Spinal cord (tissue), 10 donors: ENCODE measurements around the gene NELFCD. TPM values are rescaled to one million over a fixed set of nuclear protein-coding genes. Genes with fewer than 3 reads are reported as not detected.
A peak's percentile ranks its signal among the peaks of the same experiment; 100 is the strongest.

Source experiments
- DNase-seq, 6 donors: peaks; one replicate each; pipeline versions ENCODE4 v3.0.0 to v3.0.0-alpha.2; 2013 to 2015; ENCODE audit warnings: low spot score in 6 of 6, low read depth in 4 of 6
- H3K27ac ChIP-seq: one replicate; pipeline ENCODE4 v1.5.1; 2013; ENCODE audit warnings: low read depth, low read length, control low read depth
- H3K27me3 ChIP-seq: one replicate; pipeline ENCODE4 v1.6.1; 2013; ENCODE audit warnings: low read length; ENCODE audit not compliant: control insufficient read depth, insufficient read depth
- H3K36me3 ChIP-seq: one replicate; pipeline ENCODE4 v1.6.1; 2013; ENCODE audit warnings: low read length; ENCODE audit not compliant: control insufficient read depth, insufficient read depth
- H3K4me1 ChIP-seq: one replicate; pipeline ENCODE4 v1.6.1; 2013; ENCODE audit warnings: low read length; ENCODE audit not compliant: control insufficient read depth, insufficient read depth
- H3K4me3 ChIP-seq: one replicate; pipeline ENCODE4 v1.5.1; 2013; ENCODE audit warnings: low read depth, low read length, control low read depth
- H3K9me3 ChIP-seq: one replicate; pipeline ENCODE4 v1.6.1; 2013; ENCODE audit warnings: low read length; ENCODE audit not compliant: control insufficient read depth, insufficient read depth
- whole genome bisulfite sequencing: methylation state at CpG from one replicate; pipeline ENCODE4 v1.1.5; 2013; ENCODE audit warnings: missing lambda C conversion rate; ENCODE audit not compliant: insufficient coverage; 5-methylcytosine and 5-hydroxymethylcytosine counted together
- polyA plus RNA-seq, 2 donors: library from polyadenylated mRNA; unstranded; fragments of 120-200 nt; gene quantifications; one replicate each; pipeline ENCODE4 v1.2.1, GENCODE V29; 2013; ENCODE audit not compliant: insufficient read length in 2 of 2
- total RNA-seq, 2 donors: library from RNA; depleted of rRNA in 1 of 2; stranded (reverse); fragments of 120-200 nt in 1 of 2; fragments of >200 nt in 1 of 2; gene quantifications; one replicate each; pipeline versions ENCODE4 v1.2.3 to v1.2.4, GENCODE V29; 2013 to 2014
- donor health status: healthy.

NELFCD gene
- total and polyA plus RNA-seq, 4 donors = 48.0 to 88.6 (median 71.8) TPM

- Histone ChIP-seq H3K27ac (no peak within 1 kb of the TSS), H3K4me3 (no peak within 1 kb of the TSS), H3K4me1 (peaks cover 3% of the 10 kb centered on the region), H3K36me3 (peaks cover 31% of the 10 kb centered on the region), H3K27me3 (no peaks in the 10 kb centered on the region), H3K9me3 (no peaks in the 10 kb centered on the region)
- DNase-seq = no peak
- 89% methylated on average over 3 of the region's 5 CpGs for WGBS
Observed at GRCh38 chr20:59019217-59019616, 38.2 kb downstream of the NELFCD start, which contains the start of gene TUBB1. Gene TUBB1 (plus strand): TSS chr20:59019429. CDS start chr20:59019523, 94 bp downstream.

GRCh38 chr20:59020938-59021551 is 40.0 kb downstream of the NELFCD start:
- WGBS = 0% methylated on average over 1 of the region's 5 CpGs
- H3K36me3 ChIP-seq = peaks cover 28% of the 10 kb centered on the region

GRCh38 chr20:59022754-59023153 is 41.7 kb downstream of the NELFCD start:
- no peak for DNase-seq
- Histone ChIP-seq H3K36me3 (peaks cover 30% of the 10 kb centered on the region), H3K27me3 (no peaks in the 10 kb centered on the region), H3K27ac (no peak overlapping the region), H3K4me3 (no peak overlapping the region), H3K9me3 (no peaks in the 10 kb centered on the region), H3K4me1 (peaks cover 6% of the 10 kb centered on the region)
- 94% methylated on average over 14 of the region's 15 CpGs for WGBS

More at GRCh38 chr20:59020938-59021551, 40.0 kb downstream of the NELFCD start:
- Histone ChIP-seq H3K27ac (no peak overlapping the region), H3K27me3 (no peaks in the 10 kb centered on the region), H3K4me3 (no peak overlapping the region), H3K4me1 (peaks cover 3% of the 10 kb centered on the region), H3K9me3 (no peaks in the 10 kb centered on the region)
- peak in 2 of 6 donors; percentile 16 to 62 for DNase-seq

GRCh38 chr20:59023616-59024015 is 42.6 kb downstream of the NELFCD start:
- Histone ChIP-seq H3K27ac (no peak overlapping the region), H3K9me3 (no peaks in the 10 kb centered on the region), H3K4me1 (peaks cover 6% of the 10 kb centered on the region), H3K27me3 (no peaks in the 10 kb centered on the region), H3K4me3 (no peak overlapping the region), H3K36me3 (peaks cover 30% of the 10 kb centered on the region)
- no peak for DNase-seq
- 95% methylated on average over 13 of the region's 13 CpGs for WGBS

GRCh38 chr20:59024111-59024530 is 43.1 kb downstream of the NELFCD start:
- Histone ChIP-seq H3K27me3 (no peaks in the 10 kb centered on the region), H3K4me3 (no peak overlapping the region), H3K36me3 (peaks cover 25% of the 10 kb centered on the region), H3K27ac (no peak overlapping the region), H3K9me3 (no peaks in the 10 kb centered on the region), H3K4me1 (peaks cover 6% of the 10 kb centered on the region)
- 97% methylated on average over 24 of the region's 24 CpGs for WGBS
- DNase-seq = no peak

GRCh38 chr20:59025086-59025485 is 44.0 kb downstream of the NELFCD start:
- no peak overlapping the region for H3K4me3 ChIP-seq
- H3K27ac ChIP-seq = no peak overlapping the region
- H3K9me3 ChIP-seq = no peaks in the 10 kb centered on the region
- peaks cover 6% of the 10 kb centered on the region for H3K4me1 ChIP-seq
- no peaks in the 10 kb centered on the region for H3K27me3 ChIP-seq
- WGBS = 90% methylated on average over 1 of the region's 2 CpGs
- DNase-seq = no peak
- H3K36me3 ChIP-seq = peaks cover 24% of the 10 kb centered on the region

- Histone ChIP-seq H3K36me3 (peaks cover 24% of the 10 kb centered on the region), H3K4me3 (no peak overlapping the region), H3K27me3 (no peaks in the 10 kb centered on the region), H3K27ac (no peak overlapping the region), H3K4me1 (peaks cover 6% of the 10 kb centered on the region), H3K9me3 (no peaks in the 10 kb centered on the region)
- WGBS = 77% methylated on average over 2 of the region's 4 CpGs
- DNase-seq = peak in 1 of 6 donors; percentile 84
Observed at GRCh38 chr20:59025511-59025910, 44.5 kb downstream of the NELFCD start.

- H3K4me1 ChIP-seq = peaks cover 11% of the 10 kb centered on the region
- WGBS = 35% methylated on average over 3 of the region's 5 CpGs
- no peak overlapping the region for H3K27ac ChIP-seq
- no peaks in the 10 kb centered on the region for H3K9me3 ChIP-seq
- no peaks in the 10 kb centered on the region for H3K27me3 ChIP-seq
- no peak for DNase-seq
- H3K36me3 ChIP-seq = peaks cover 24% of the 10 kb centered on the region
- no peak overlapping the region for H3K4me3 ChIP-seq
Observed at GRCh38 chr20:59026904-59027740, 46.1 kb downstream of the NELFCD start.

GRCh38 chr20:59027741-59028320 is 46.8 kb downstream of the NELFCD start:
- Histone ChIP-seq H3K4me1 (peaks cover 14% of the 10 kb centered on the region), H3K9me3 (no peaks in the 10 kb centered on the region), H3K27me3 (no peaks in the 10 kb centered on the region), H3K27ac (no peak overlapping the region), H3K36me3 (peaks cover 20% of the 10 kb centered on the region), H3K4me3 (no peak overlapping the region)
- no peak for DNase-seq
- WGBS = 25% methylated on average over 7 of the region's 8 CpGs
